GM12878 (cell line): Measurements from ENCODE around the gene TCL1B. TPM values are rescaled to one million over a fixed set of nuclear protein-coding genes. Genes with fewer than 3 reads are reported as not detected.

ENCODE experiments used
- ATAC-seq: fragments of 200-7000 bp; cut with Tn5 transposase; 3 replicates; pipeline ENCODE4 v1.9.1; 2020; ENCODE audit warnings: mild to moderate bottlenecking, moderate library complexity
- BruUV-seq: library from RNA; stranded (reverse); fragments of 400-500 nt; replicated peaks from 2 replicates; lab custom pipeline; 2021; lab: Mats Ljungman, UMichigan
- CTCF ChIA-PET: fragments of 300-600 bp; sonication (Branson Sonifier 250); formaldehyde crosslinking; extraction: SDS; loops from one replicate; lab custom pipeline; 2021; ENCODE audit warnings: inconsistent platforms; lab: Yijun Ruan, JAX
- POLR2A ChIA-PET: fragments of 350-600 bp; formaldehyde crosslinking; extraction: SDS; loops from one replicate; lab custom pipeline; 2021; ENCODE audit warnings: inconsistent platforms; lab: Charles Lee
- RAD21 ChIA-PET: fragments of 300-600 bp; sonication (Branson Sonifier 250); formaldehyde crosslinking; loops from one replicate; lab custom pipeline; 2023; ENCODE audit warnings: antibody characterized with exemption; ENCODE audit not compliant: unreplicated experiment; lab: Charles Lee
- SMC1A ChIA-PET: fragments of 300-600 bp; sonication (Branson Sonifier 250); formaldehyde crosslinking; loops from one replicate; lab custom pipeline; 2023; ENCODE audit not compliant: unreplicated experiment, uncharacterized antibody; lab: Charles Lee
- DNase-seq: peaks from one replicate; pipeline ENCODE4 v3.0.0-alpha.2; 2011; ENCODE audit warnings: low read depth, low spot score
- FAIRE-seq: peaks from 3 replicates; lab custom pipeline; 2011; peaks lifted over from hg19 to GRCh38; lab: Jason Lieb, UNC
- H2AFZ ChIP-seq: 2 replicates; pipeline ENCODE4 v1.6.0; 2011; ENCODE audit warnings: low read depth, low read length, control low read depth; ENCODE audit not compliant: control insufficient read depth
- H3K27ac ChIP-seq: 2 replicates; pipeline ENCODE4 v1.5.1; 2011; ENCODE audit warnings: control low read depth; ENCODE audit not compliant: control insufficient read depth, insufficient read depth
- H3K27me3 ChIP-seq, 2 experiments: replicated peaks in 1 of 2; 2 replicates each; pipeline versions ENCODE4 v1.6.0 to v1.6.1; 2011; ENCODE audit warnings: low read length in 1 of 2; ENCODE audit not compliant: control insufficient read depth in 2 of 2, insufficient read depth in 2 of 2
- H3K36me3 ChIP-seq, 2 experiments: 2 replicates each; pipeline ENCODE4 v1.5.1; 2011; ENCODE audit warnings: low read length in 1 of 2; ENCODE audit not compliant: control insufficient read depth in 2 of 2, insufficient read depth in 2 of 2
- H3K4me1 ChIP-seq: 2 replicates; pipeline ENCODE4 v1.6.1; 2011; ENCODE audit warnings: mild to moderate bottlenecking, low read length, moderate library complexity, mixed read lengths; ENCODE audit not compliant: control insufficient read depth, insufficient read depth
- H3K4me2 ChIP-seq: 2 replicates; pipeline ENCODE4 v1.6.0; 2011; ENCODE audit warnings: control low read depth; ENCODE audit not compliant: control insufficient read depth, insufficient read depth
- H3K4me3 ChIP-seq: fragments of 200-600 bp; sonication (generic); 2 replicates; pipeline ENCODE4 v1.5.1; 2016
- H3K79me2 ChIP-seq: 2 replicates; pipeline ENCODE4 v1.6.0; 2011; ENCODE audit warnings: low read length; ENCODE audit not compliant: control insufficient read depth, insufficient read depth
- H3K9ac ChIP-seq: 2 replicates; pipeline ENCODE4 v1.8.0; 2011; ENCODE audit warnings: low read length, control low read depth, mixed read lengths; ENCODE audit not compliant: control insufficient read depth, insufficient read depth
- H3K9me3 ChIP-seq: replicated peaks from 3 replicates; pipeline ENCODE4 v1.5.1; 2011; ENCODE audit warnings: mild to moderate bottlenecking, low read length; ENCODE audit not compliant: control insufficient read depth, insufficient read depth
- H4K20me1 ChIP-seq: 2 replicates; pipeline ENCODE4 v1.6.0; 2011; ENCODE audit not compliant: control insufficient read depth, insufficient read depth
- BACH1 ChIP-seq: fragments of 450-650 bp; IDR thresholded peaks from 2 replicates; pipeline ENCODE4 v1.6.1; 2017; ENCODE audit warnings: mild to moderate bottlenecking, borderline replicate concordance
- BHLHE40 ChIP-seq, 2 experiments: fragments of 450-650 bp in 1 of 2; IDR thresholded peaks; 2 replicates each; pipeline ENCODE4 v1.6.1; 2011 to 2017; ENCODE audit warnings: low read depth in 2 of 2, borderline replicate concordance in 1 of 2, improper control_type of control experiment in 1 of 2, low read length in 1 of 2, mild to moderate bottlenecking in 1 of 2
- RUNX3 ChIP-seq: IDR thresholded peaks from 2 replicates; pipeline ENCODE4 v1.6.1; 2012; ENCODE audit warnings: low read length, inconsistent platforms
- SP1 ChIP-seq: IDR thresholded peaks from one replicate; pipeline ENCODE4 v1.6.1; 2011; ENCODE audit warnings: low read depth, low read length
- TCF12 ChIP-seq: IDR thresholded peaks from 2 replicates; pipeline ENCODE4 v1.6.1; 2011; ENCODE audit warnings: low read depth, mild to moderate bottlenecking, low read length
- TCF3 ChIP-seq: IDR thresholded peaks from 2 replicates; pipeline ENCODE4 v1.6.1; 2012; ENCODE audit warnings: low read depth, mild to moderate bottlenecking, low read length, borderline replicate concordance; ENCODE audit not compliant: insufficient read depth
- ZNF217 ChIP-seq: fragments of 450-650 bp; IDR thresholded peaks from 2 replicates; pipeline ENCODE4 v1.6.1; 2017; ENCODE audit warnings: antibody characterized with exemption, mild to moderate bottlenecking
- WGBS: methylation state at CpG from one replicate; pipeline ENCODE4 v1.1.6; 2016; ENCODE audit warnings: low lambda C conversion rate; ENCODE audit not compliant: insufficient replicate concordance, insufficient coverage; ENCODE audit errors: missing lambda C conversion rate; 5-methylcytosine and 5-hydroxymethylcytosine counted together
- in situ Hi-C: fragments of 300-500 bp; cut with MboI; formaldehyde crosslinking; loops from 9 replicates; pipeline ENCODE4 v1.14.3; 2018; ENCODE audit warnings: mixed read lengths
- intact Hi-C: fragments of 100-400 bp; cut with micrococcal nuclease; formaldehyde crosslinking; loops from one replicate; pipeline ENCODE4 v1.14.2; 2022; ENCODE audit not compliant: unreplicated experiment
- polyA plus RNA-seq, 11 experiments: library from polyadenylated mRNA; depleted of rRNA in 4 of 11; unstranded in 6 of 11; stranded (reverse) in 5 of 11; fragments of >200 nt; fragmentation: Nextera tagmentation in 4 of 11; fragmentation: Illumina TruSeq in 1 of 11; extraction: Ambion mirVana in 4 of 11; extraction: Trizol in 1 of 11; gene quantifications; 1 replicate in 1 of 11; 2 replicates in 10 of 11; pipeline versions ENCODE4 v1.2.1 to v1.2.3, GENCODE V29; 2011 to 2016; ENCODE audit warnings: inconsistent platforms in 2 of 11, missing spikeins in 2 of 11, low read depth in 1 of 11
- total RNA-seq, 4 experiments: library from RNA; depleted of rRNA in 3 of 4; stranded (reverse); fragments of >200 nt in 3 of 4; fragmentation: Illumina TruSeq in 1 of 4; extraction: Trizol in 1 of 4; gene quantifications; 2 replicates each; pipeline versions ENCODE4 v1.2.1 to v1.2.3, GENCODE V29; 2013 to 2021
- TF ChIP-seq, protein P1 (sequence below): fragments of 450-650 bp; IDR thresholded peaks from 2 replicates; pipeline ENCODE4 v1.6.1; 2016; ENCODE audit warnings: mild to moderate bottlenecking

TCL1B gene
- total and polyA plus RNA-seq, 10 of the 15 experiments (the other 5 are each of a cell fraction or from before 2014, with no cell fraction given), result 0.10 to 0.18 (median 0.13) TPM; not detected in 6

DNA sequence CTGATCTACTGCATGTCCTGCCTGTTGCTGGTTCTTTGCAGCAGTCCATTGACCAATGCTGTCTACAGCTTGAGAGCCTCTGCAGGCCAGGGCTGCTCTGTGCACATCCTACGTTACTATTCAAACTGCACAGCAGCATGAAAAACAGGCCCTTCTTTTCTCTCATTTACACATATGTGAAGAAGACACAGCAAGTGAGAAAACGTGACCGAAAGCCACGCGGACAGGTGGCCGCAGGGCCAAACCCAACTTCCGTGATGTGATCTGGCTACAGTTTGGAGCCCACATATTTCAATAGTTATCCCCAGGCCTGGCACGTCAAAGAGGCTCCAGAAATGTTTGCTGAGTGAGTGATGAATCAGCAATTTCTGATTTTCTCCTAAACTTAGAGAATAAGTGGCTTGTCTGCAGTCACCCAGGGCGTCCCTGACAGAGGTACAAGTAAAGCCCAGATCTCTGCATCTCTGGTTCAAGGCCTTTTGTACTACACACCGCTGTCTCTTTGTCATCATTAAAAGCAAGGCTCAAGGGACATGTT, 17.9 kb upstream of the TCL1B start:
- ATAC-seq, result no peak
- no peak overlapping the region for H3K4me2 ChIP-seq
- H3K79me2 ChIP-seq, result peaks cover 2% of the 10 kb centered on the region; the same call in 1 of the 2 replicates

More for the DNA sequence above, 17.9 kb upstream of the TCL1B start:
- in situ Hi-C loops, result loop anchor here (25.0 kb wide), 1 partner anchor 1706 kb away; no protein-coding TSS in a partner anchor
- POLR2A ChIA-PET, result no interaction called here
- H3K4me3 ChIP-seq, result no peak overlapping the region
- no peaks in the 10 kb centered on the region for H4K20me1 ChIP-seq
- TF ChIP-seq BACH1, result 0 out of 2 replicates have a peak, but pooled peaks have one; percentile 43
- no peak for TF ChIP-seq SP1
- TF ChIP-seq, protein P1, sequence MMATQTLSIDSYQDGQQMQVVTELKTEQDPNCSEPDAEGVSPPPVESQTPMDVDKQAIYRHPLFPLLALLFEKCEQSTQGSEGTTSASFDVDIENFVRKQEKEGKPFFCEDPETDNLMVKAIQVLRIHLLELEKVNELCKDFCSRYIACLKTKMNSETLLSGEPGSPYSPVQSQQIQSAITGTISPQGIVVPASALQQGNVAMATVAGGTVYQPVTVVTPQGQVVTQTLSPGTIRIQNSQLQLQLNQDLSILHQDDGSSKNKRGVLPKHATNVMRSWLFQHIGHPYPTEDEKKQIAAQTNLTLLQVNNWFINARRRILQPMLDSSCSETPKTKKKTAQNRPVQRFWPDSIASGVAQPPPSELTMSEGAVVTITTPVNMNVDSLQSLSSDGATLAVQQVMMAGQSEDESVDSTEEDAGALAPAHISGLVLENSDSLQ, result no peak
- TF ChIP-seq RUNX3, result peak; percentile 67
- TF ChIP-seq TCF3, result 0 out of 2 replicates have a peak, but pooled peaks have one; percentile 67
- TF ChIP-seq ZNF217, result no peak
- TF ChIP-seq TCF12, result 0 out of 2 replicates have a peak, but pooled peaks have one; percentile 32
- TF ChIP-seq BHLHE40 (IDR thresholded peaks at IDR 0.05; ENCODE audit: borderline replicate concordance in 1 of 2, low read depth in 2 of 2, low read length in 1 of 2), result peak; percentile 45 to 90
- TF ChIP-seq, all 136 proteins: peak for 5
- ChIA-PET RAD21 (interaction anchor here (2.2 to 2.6 kb wide), 2 partner anchors 12 kb away, joined by 11 to 16 read pairs; no protein-coding TSS in a partner anchor), SMC1A (interaction anchor here (1.1 to 7.1 kb wide), 3 partner anchors 13 to 36 kb away, joined by 3 to 78 read pairs (median 6); no protein-coding TSS in a partner anchor), CTCF (interaction anchor here (0.6 to 7.4 kb wide), 3 partner anchors 14 to 224 kb away, joined by 3 to 98 read pairs (median 3); no protein-coding TSS in a partner anchor)
- H3K36me3 ChIP-seq, result no peaks in the 10 kb centered on the region
- H3K9me3 ChIP-seq, result no peaks in the 10 kb centered on the region
- no peaks in the 10 kb centered on the region for H3K27me3 ChIP-seq
- H3K9ac ChIP-seq, result no peak overlapping the region
- BruUV-seq, result no TSS peak
- DNase-seq (peak; percentile 51), FAIRE-seq (peak; percentile 23)
- H3K4me1 ChIP-seq, result peaks cover 56% of the 10 kb centered on the region
- no peak overlapping the region for H2AFZ ChIP-seq
- intact Hi-C loops, result no loop called here
- 11% methylated on average over 10 of the region's 10 CpGs for WGBS
- peak overlapping the region; percentile 9 for H3K27ac ChIP-seq
